ENCODE results near the gene PCGF1.

- TF ChIP-seq CTCF (conservative IDR thresholded peaks at IDR 0.05; ENCODE audit: low read length) (no peak), EZH2phosphoT487 (IDR thresholded peaks at IDR 0.05; ENCODE audit: borderline replicate concordance, low read depth, low read length) (no peak)
These were observed 23.0 kb upstream of the PCGF1 start for GRCh38 chr2:74530239-74531187.
